Stimulated activated CD4-positive, alpha-beta T cell treated with anti-CD3 and anti-CD28 coated beads, Interleukin-4, amount 100 ng/mL, for 48 hours (primary cell): Measurements from ENCODE around the gene H2BK1.

ENCODE experiments used
- DNase-seq, 2 donors: peaks; one replicate each; pipeline ENCODE4 v3.0.0-alpha.2; 2020; ENCODE audit warnings: low read depth in 2 of 2

The H2BK1 gene

GRCh38 chr7:151232917-151233701 is 22.8 kb upstream of the H2BK1 start:
- DNase-seq: peak; percentile 71 to 75

GRCh38 chr7:151232091-151232916 is 22.0 kb upstream of the H2BK1 start, which contains the start of gene CHPF2:
TSS of gene CHPF2 (plus strand) at chr7:151232483. CDS start at chr7:151234012, 1,529 bp downstream.
- peak; percentile 82 to 91 for DNase-seq

- DNase-seq: no peak
These were observed 20.8 kb upstream of the H2BK1 start for GRCh38 chr7:151231080-151231479.

- no peak for DNase-seq
These were observed 19.0 kb upstream of the H2BK1 start for GRCh38 chr7:151229249-151229648.

GRCh38 chr7:151228024-151228866 is 18.0 kb upstream of the H2BK1 start:
- DNase-seq: no peak

GRCh38 chr7:151226875-151227782 is 16.8 kb upstream of the H2BK1 start, which contains the start of gene ABCF2:
TSS of gene ABCF2 (minus strand) at chr7:151227205. CDS start at chr7:151226458, 747 bp downstream.
- peak; percentile 97 to 98 for DNase-seq

- DNase-seq: no peak
These were observed 16.2 kb upstream of the H2BK1 start for GRCh38 chr7:151226560-151226874.

GRCh38 chr7:151225948-151226510 is 15.7 kb upstream of the H2BK1 start:
- DNase-seq: no peak

GRCh38 chr7:151223728-151224127 is 13.4 kb upstream of the H2BK1 start:
- no peak for DNase-seq

GRCh38 chr7:151218170-151218569 is 7.9 kb upstream of the H2BK1 start:
- DNase-seq: no peak

- DNase-seq: no peak
These were observed 5.1 kb upstream of the H2BK1 start for GRCh38 chr7:151215396-151215795.

GRCh38 chr7:151213826-151214225 is 3.5 kb upstream of the H2BK1 start:
- no peak for DNase-seq

GRCh38 chr7:151212626-151213025 is 2.3 kb upstream of the H2BK1 start:
- DNase-seq: no peak

GRCh38 chr7:151211155-151211772 is 976 bp upstream of the H2BK1 start:
- no peak for DNase-seq

- DNase-seq: no peak
These were observed 700 bp downstream of the H2BK1 start for GRCh38 chr7:151209588-151209987.

- DNase-seq: no peak
These were observed 1.9 kb downstream of the H2BK1 start for GRCh38 chr7:151208253-151208862.

- no peak for DNase-seq
These were observed 2.5 kb downstream of the H2BK1 start for GRCh38 chr7:151207804-151208203.

- DNase-seq: no peak
These were observed 3.0 kb downstream of the H2BK1 start for GRCh38 chr7:151207315-151207714.

GRCh38 chr7:151206914-151207313 is 3.4 kb downstream of the H2BK1 start:
- DNase-seq: no peak

GRCh38 chr7:151205730-151206129 is 4.6 kb downstream of the H2BK1 start:
- no peak for DNase-seq
